Fibroblast of lung (primary cell): ENCODE data around the gene RETSAT.
"Not testable (repeated sequence)": the region's sequence is repeated elsewhere in the genome, so short reads cannot be mapped to it uniquely, and the experiment has no call there.

Experiments used
- EZH2 ChIP-seq: IDR thresholded peaks from 2 replicates; pipeline ENCODE4 v1.5.1; 2012; ENCODE audit warnings: low read length, control low read depth, mild to moderate bottlenecking; ENCODE audit errors: missing control alignments
- TF ChIP-seq, protein P1 (sequence below), 2 donors: IDR thresholded peaks in 1 of 2; conservative IDR thresholded peaks in 1 of 2; 1 replicate in 1 of 2; 2 replicates in 1 of 2; pipeline ENCODE4 v1.5.1; 2011 to 2012; ENCODE audit warnings: low read length in 2 of 2, control low read depth in 1 of 2, inconsistent platforms in 1 of 2, low read depth in 1 of 2, mild to moderate bottlenecking in 1 of 2

DNA sequence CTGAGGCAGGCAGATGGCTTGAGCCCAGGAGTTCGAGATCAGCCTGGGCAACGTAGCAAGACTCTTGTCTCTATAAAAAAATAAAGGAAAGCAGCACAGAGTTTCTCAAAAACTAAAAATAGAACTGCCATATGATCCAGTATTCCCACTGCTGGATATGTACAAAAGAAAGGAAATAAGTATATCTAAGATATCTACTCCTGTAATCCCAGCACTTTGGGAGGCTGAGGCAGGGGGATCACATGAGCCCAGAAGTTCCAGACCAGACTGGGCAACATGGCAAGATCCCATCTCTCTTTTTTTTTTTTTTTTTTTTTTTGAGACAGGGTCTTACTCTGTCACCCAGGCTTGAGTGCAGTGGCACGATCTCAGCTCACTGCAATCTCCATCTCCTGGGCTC is 24.6 kb downstream of the RETSAT start:
- TF ChIP-seq, protein P1, sequence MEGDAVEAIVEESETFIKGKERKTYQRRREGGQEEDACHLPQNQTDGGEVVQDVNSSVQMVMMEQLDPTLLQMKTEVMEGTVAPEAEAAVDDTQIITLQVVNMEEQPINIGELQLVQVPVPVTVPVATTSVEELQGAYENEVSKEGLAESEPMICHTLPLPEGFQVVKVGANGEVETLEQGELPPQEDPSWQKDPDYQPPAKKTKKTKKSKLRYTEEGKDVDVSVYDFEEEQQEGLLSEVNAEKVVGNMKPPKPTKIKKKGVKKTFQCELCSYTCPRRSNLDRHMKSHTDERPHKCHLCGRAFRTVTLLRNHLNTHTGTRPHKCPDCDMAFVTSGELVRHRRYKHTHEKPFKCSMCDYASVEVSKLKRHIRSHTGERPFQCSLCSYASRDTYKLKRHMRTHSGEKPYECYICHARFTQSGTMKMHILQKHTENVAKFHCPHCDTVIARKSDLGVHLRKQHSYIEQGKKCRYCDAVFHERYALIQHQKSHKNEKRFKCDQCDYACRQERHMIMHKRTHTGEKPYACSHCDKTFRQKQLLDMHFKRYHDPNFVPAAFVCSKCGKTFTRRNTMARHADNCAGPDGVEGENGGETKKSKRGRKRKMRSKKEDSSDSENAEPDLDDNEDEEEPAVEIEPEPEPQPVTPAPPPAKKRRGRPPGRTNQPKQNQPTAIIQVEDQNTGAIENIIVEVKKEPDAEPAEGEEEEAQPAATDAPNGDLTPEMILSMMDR (conservative IDR thresholded peaks at IDR 0.05 in 1 of 2, IDR thresholded peaks at IDR 0.05 in 1 of 2; ENCODE audit: low read depth in 1 of 2, low read length in 2 of 2): not testable (repeated sequence)
- not testable (repeated sequence) for TF ChIP-seq EZH2
